HG02970 (cell line): ENCODE results near the gene VPS51.

Experiments
- ATAC-seq: cut with Tn5 transposase; IDR thresholded peaks from one replicate; pipeline ENCODE4 v1.9.1; 2021; ENCODE audit warnings: mild to moderate bottlenecking, moderate library complexity, moderate number of reproducible peaks; ENCODE audit not compliant: unreplicated experiment, low FRiP score

The VPS51 gene

GRCh38 chr11:65104628-65105027, 8.6 kb downstream of the VPS51 start:
- no peak for ATAC-seq

GRCh38 chr11:65107078-65107477, 11.1 kb downstream of the VPS51 start:
- ATAC-seq: no peak

- ATAC-seq: no peak
These were observed 11.9 kb downstream of the VPS51 start for GRCh38 chr11:65107751-65108468.

GRCh38 chr11:65108469-65109123, 12.6 kb downstream of the VPS51 start:
- no peak for ATAC-seq

GRCh38 chr11:65109231-65110198, 13.5 kb downstream of the VPS51 start:
- ATAC-seq: no peak

- ATAC-seq: no peak
These were observed 14.4 kb downstream of the VPS51 start for GRCh38 chr11:65110354-65110861.

GRCh38 chr11:65111159-65111743, 15.2 kb downstream of the VPS51 start:
- no peak for ATAC-seq

GRCh38 chr11:65111744-65112545, 15.9 kb downstream of the VPS51 start, which contains the start of gene TM7SF2:
TM7SF2 (plus strand) TSS chr11:65111872; CDS start chr11:65112016, 144 bp downstream.
- peak; percentile 63 for ATAC-seq

- no peak for ATAC-seq
These were observed 16.7 kb downstream of the VPS51 start for GRCh38 chr11:65112546-65113360.

GRCh38 chr11:65113361-65113756, 17.3 kb downstream of the VPS51 start:
- no peak for ATAC-seq

GRCh38 chr11:65113839-65114238, 17.8 kb downstream of the VPS51 start:
- ATAC-seq: no peak

GRCh38 chr11:65114538-65115171, 18.6 kb downstream of the VPS51 start:
- no peak for ATAC-seq

- ATAC-seq: no peak
These were observed 19.5 kb downstream of the VPS51 start for GRCh38 chr11:65115361-65116082.

GRCh38 chr11:65116370-65117205, 20.6 kb downstream of the VPS51 start:
- no peak for ATAC-seq

- ATAC-seq: peak; percentile 62
These were observed 21.4 kb downstream of the VPS51 start, which contains the start of gene ZNHIT2 for GRCh38 chr11:65117206-65118096. ZNHIT2 (minus strand) TSS chr11:65117701; CDS start chr11:65117653, 48 bp downstream.
